NAMALWA (cell line): ENCODE results near the gene ORMDL3.
"Not testable (repeated sequence)": the region's sequence is repeated elsewhere in the genome, so short reads cannot be mapped to it uniquely, and the experiment has no call there.

Source experiments
- DNase-seq: peaks from one replicate; pipeline ENCODE4 v3.0.0-alpha.2; 2015; ENCODE audit warnings: low spot score

Gene ORMDL3

DNA sequence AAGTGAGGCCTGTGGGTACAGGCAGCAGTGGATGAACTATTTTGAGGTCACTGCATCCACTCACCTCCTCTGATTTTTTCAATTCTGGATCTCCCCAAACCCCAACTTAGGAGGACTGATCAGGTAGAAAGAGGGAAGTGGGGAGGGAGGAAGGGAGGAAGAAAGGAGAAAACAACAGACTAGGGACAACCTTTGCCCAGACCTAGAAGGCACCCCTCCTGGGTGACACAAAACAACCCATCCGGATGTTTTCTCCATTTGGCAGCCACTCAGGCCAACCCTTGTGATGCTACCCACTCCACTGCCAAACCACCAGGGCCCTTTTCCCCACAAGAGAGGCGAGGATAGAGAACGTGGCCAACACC lies 2.7 kb downstream of the ORMDL3 start:
- no peak for DNase-seq

GRCh38 chr17:39923836-39924690 lies 3.3 kb downstream of the ORMDL3 start:
- no peak for DNase-seq

GRCh38 chr17:39923230-39923629 lies 4.2 kb downstream of the ORMDL3 start:
- no peak for DNase-seq

DNA sequence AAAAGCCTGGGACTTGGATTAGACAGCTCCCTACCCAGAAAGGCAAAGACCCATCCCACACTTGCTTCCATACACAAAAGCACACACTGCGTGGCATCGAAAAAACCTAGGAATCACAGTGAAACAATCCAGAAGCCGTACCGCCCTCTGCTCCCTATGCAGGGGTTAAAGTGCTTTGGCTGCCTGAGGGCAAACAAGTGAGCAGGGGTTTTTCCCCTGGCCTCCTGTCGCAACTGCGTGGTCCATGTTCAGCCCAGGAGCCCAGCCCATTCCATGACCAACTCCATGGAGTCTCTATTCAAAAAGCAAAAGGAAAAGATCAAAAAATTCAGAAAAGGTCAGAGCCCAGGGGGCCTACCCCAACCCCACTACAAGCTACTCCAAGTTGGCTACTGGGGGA lies 5.4 kb downstream of the ORMDL3 start:
- no peak for DNase-seq

DNA sequence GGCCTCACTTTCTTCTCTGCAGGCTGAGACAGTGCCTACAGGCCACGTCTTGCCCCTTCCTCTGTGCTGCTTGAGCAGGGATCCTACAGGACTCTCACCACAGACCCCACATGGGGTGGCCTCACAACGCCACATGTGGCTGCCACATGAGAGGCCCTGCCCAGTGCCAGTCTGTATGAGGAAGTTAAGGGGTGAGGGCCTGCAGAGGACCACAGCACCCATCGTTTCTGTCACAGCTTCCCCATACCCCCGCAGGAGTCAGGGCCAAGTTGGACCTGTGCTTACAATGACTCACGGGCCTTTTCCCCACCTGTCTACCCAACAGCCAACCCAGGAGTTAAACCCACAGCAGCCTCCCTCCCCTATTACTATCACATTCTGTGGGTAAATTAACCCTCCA lies 6.1 kb downstream of the ORMDL3 start:
- DNase-seq, result no peak

GRCh38 chr17:39920218-39921210 lies 6.9 kb downstream of the ORMDL3 start:
- DNase-seq, result no peak

GRCh38 chr17:39919087-39919683 lies 8.2 kb downstream of the ORMDL3 start:
- DNase-seq, result no peak

GRCh38 chr17:39916918-39917317 lies 10.5 kb downstream of the ORMDL3 start:
- no peak for DNase-seq

DNA sequence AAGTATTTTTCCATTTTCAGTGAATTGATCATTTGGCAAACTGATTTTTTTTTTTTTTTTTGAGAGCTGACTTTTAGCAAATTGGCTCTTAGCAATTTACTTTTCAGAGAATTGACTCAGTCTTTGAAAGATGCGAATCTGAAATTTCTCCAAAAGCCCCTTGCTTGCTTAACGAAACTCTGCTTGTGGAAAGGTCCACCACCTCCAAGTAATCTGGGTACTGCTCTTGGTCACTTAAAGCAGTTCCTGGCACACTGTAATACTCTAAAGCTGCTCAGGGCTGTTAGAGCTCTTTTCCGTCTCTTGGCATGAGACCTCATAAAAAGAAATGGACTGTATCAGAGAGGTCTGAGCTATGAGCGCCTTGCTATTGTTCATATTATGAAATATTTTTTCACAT lies 11.8 kb downstream of the ORMDL3 start:
- no peak for DNase-seq

DNA sequence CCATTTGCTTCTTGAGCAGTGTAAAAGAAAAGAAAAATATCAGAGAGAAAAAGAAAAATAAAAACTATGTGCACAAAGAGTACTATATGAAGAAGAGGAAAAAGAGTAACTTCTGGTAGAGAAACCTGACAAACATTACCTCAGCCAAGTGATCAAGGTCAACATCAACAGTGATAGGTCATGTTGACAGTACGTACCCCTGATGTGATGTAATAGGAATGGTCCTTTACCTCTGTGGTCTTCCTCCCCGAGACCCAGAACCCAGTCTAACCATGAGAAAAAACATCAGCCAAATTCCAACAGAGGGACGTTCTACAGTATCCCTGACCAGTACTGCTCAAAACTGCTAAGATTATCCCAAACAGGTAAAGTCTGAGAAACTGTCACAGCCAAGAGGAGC lies 13.4 kb downstream of the ORMDL3 start:
- no peak for DNase-seq

GRCh38 chr17:39908789-39909352 lies 18.5 kb downstream of the ORMDL3 start:
- no peak for DNase-seq

GRCh38 chr17:39904990-39905288 lies 22.5 kb downstream of the ORMDL3 start:
- DNase-seq, result no peak

GRCh38 chr17:39903158-39903884 lies 24.1 kb downstream of the ORMDL3 start:
- no peak for DNase-seq

- not testable (repeated sequence) for DNase-seq
Observed at GRCh38 chr17:39902027-39902426, 25.4 kb downstream of the ORMDL3 start.

- no peak for DNase-seq
Observed at GRCh38 chr17:39899215-39899614, 28.2 kb downstream of the ORMDL3 start.

DNA sequence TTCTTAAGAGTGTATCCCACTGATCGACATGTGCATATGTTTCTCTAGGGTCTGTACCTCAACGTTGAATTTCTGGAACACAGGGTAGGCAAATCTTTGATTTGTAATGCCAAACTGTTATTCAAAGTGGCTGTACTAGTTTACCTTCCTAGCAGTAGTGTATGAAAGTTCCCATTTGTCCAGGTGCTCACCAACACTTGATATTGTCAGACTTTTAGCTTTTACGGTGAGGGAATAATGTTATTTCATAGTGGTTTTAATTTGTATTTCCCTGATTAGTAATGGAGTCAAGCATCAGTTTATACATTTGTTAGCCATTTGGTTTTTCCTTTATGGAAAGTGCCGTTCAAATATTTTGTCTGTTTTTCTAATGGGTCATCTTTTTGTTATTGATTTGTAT lies 29.3 kb downstream of the ORMDL3 start:
- no peak for DNase-seq

DNA sequence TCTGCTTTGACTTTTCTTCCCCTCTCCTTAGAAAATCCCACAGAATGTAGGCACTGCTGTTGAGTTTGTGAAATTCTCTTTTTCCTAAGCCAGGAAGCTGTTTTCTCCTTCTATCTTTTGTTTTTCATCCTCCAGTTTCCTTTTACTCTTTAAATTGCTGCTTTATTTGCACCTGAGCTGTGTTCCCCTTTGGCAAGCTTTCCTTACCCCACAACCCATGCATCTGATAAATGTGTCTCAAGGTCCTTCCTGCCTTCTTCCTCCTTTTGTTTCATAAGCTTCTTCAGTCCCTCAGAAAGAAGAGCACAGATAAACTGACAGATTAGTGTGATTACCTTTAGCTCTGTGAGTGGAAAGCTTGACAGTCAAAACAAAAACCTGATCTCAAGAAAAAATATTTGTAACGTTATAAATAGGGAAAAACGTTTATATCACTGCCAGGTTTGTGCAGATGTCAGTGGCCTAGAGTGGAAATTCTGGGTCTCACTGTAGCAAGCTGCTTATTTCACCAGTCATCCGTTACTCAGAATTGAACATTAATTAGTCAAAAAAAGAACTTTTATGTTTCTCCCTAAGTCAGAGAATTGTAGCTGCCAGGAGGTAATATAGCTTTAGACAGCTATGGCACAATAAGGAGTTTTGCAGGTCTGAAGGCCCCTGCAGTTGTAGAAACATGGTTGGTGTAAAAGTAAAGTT lies 32.6 kb downstream of the ORMDL3 start:
- peak; percentile 14 for DNase-seq

GRCh38 chr17:39889200-39889599 lies 38.2 kb downstream of the ORMDL3 start:
- DNase-seq, result no peak

GRCh38 chr17:39887078-39887477 lies 40.3 kb downstream of the ORMDL3 start:
- DNase-seq, result no peak

- not testable (repeated sequence) for DNase-seq
Observed at GRCh38 chr17:39886102-39886501, 41.3 kb downstream of the ORMDL3 start.

GRCh38 chr17:39872751-39873150 lies 54.6 kb downstream of the ORMDL3 start:
- peak; percentile 54 for DNase-seq
